ENCODE data around the gene SLC2A13. TPM values are rescaled to one million over a fixed set of nuclear protein-coding genes. Genes with fewer than 3 reads are reported as not detected.
A peak's percentile ranks its signal among the peaks of the same experiment; 100 is the strongest.
"Not testable (repeated sequence)": the region's sequence is repeated elsewhere in the genome, so short reads cannot be mapped to it uniquely, and the experiment has no call there.

SLC2A13 gene
- total RNA-seq, 1 experiment from 2014 or later: 1.7 TPM

DNA sequence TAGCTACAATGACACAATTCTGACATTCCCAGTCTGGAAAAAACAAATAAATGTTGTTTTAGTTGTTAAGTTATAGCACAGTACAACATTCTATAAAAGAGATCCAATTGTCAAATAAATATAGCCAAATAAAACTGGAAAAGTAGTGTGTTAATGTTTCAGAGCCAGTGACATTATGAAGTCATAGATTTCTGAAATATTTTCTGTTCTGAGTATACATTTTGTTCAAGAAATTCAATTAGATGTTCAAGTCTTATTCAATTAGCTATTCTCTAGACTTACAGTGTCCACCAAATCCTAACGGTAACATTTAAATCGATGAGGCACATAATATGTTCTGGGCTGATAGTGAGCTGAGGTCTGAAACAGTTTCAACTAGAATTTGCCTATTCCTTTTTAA, 290.1 kb downstream of the SLC2A13 start:
- H3K27ac Mint-ChIP-seq (ENCODE audit: low read depth, unreplicated experiment): no peak overlapping the region
- H3K27me3 Mint-ChIP-seq (ENCODE audit: insufficient read depth, unreplicated experiment): no peaks in the 10 kb centered on the region
- TF ChIP-seq CTCF (IDR thresholded peaks at IDR 0.05; ENCODE audit: unreplicated experiment): no peak
- H3K9me3 Mint-ChIP-seq (ENCODE audit: unreplicated experiment): no peaks in the 10 kb centered on the region
- no peaks in the 10 kb centered on the region for H3K36me3 Mint-ChIP-seq (ENCODE audit: insufficient read depth, unreplicated experiment)
- H3K4me3 Mint-ChIP-seq (ENCODE audit: unreplicated experiment): no peak overlapping the region
- BruUV-seq (replicated peaks): no TSS peak
- no peaks in the 10 kb centered on the region for H3K4me1 Mint-ChIP-seq (ENCODE audit: insufficient read depth, unreplicated experiment)
- CTCF ChIA-PET: no interaction called here
- intact Hi-C loops (cut with micrococcal nuclease): no loop called here
- DNase-seq (ENCODE audit: unreplicated experiment): no peak
- POLR2A ChIA-PET: no interaction called here

- ChIA-PET CTCF (interaction anchor here (0.6 to 0.7 kb wide), 3 partner anchors 11 to 635 kb away, joined by 3 read pairs; no protein-coding TSS in a partner anchor), POLR2A (no interaction called here)
- intact Hi-C loops (cut with micrococcal nuclease): no loop called here
- Mint-ChIP-seq H3K36me3 (ENCODE audit: insufficient read depth, unreplicated experiment) (no peaks in the 10 kb centered on the region), H3K27me3 (ENCODE audit: insufficient read depth, unreplicated experiment) (no peaks in the 10 kb centered on the region), H3K9me3 (ENCODE audit: unreplicated experiment) (no peaks in the 10 kb centered on the region), H3K4me3 (ENCODE audit: unreplicated experiment) (no peak overlapping the region), H3K27ac (ENCODE audit: low read depth, unreplicated experiment) (no peak overlapping the region), H3K4me1 (ENCODE audit: insufficient read depth, unreplicated experiment) (no peaks in the 10 kb centered on the region)
- no TSS peak for BruUV-seq (replicated peaks)
- DNase-seq (ENCODE audit: unreplicated experiment): no peak
- TF ChIP-seq CTCF (IDR thresholded peaks at IDR 0.05; ENCODE audit: unreplicated experiment): no peak
Observed at GRCh38 chr12:39814626-39815025, 291.3 kb downstream of the SLC2A13 start.

- CTCF ChIA-PET: interaction anchor here (0.6 to 0.7 kb wide), 2 partner anchors 10 to 636 kb away, joined by 3 read pairs; no protein-coding TSS in a partner anchor
Observed at GRCh38 chr12:39813776-39814175, 292.1 kb downstream of the SLC2A13 start.

DNA sequence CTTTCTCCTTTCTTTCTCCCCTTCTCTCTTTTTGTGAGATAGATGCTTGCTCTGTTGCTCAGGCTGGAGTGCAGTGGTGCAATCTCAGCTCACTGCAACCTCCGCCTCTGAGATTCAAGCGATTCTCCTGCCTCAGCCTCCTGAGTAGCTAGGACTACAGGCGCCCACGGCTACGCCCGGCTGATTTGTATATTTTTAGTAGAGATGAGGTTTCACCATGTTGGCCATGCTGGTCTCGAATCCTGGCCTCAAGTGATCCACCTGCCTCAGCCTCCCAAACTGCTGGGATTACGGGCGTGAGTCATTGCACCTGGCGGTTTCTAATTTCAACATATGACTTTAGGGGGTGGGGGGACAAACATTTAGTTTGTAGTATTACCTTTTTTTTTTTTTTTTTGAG, 293.4 kb downstream of the SLC2A13 start:
- POLR2A ChIA-PET: interaction anchor here (0.7 to 1.0 kb wide), 2 partner anchors 16 to 18 kb away, joined by 3 read pairs; no protein-coding TSS in a partner anchor
- H3K27ac Mint-ChIP-seq (ENCODE audit: low read depth, unreplicated experiment); H3K9me3 Mint-ChIP-seq (ENCODE audit: unreplicated experiment); H3K27me3 Mint-ChIP-seq (ENCODE audit: insufficient read depth, unreplicated experiment); CTCF ChIA-PET; DNase-seq (ENCODE audit: unreplicated experiment); H3K4me3 Mint-ChIP-seq (ENCODE audit: unreplicated experiment); intact Hi-C loops (cut with micrococcal nuclease); BruUV-seq (replicated peaks); H3K4me1 Mint-ChIP-seq (ENCODE audit: insufficient read depth, unreplicated experiment); H3K36me3 Mint-ChIP-seq (ENCODE audit: insufficient read depth, unreplicated experiment): not testable (repeated sequence)

More at GRCh38 chr12:39813776-39814175, 292.1 kb downstream of the SLC2A13 start:
- no TSS peak for BruUV-seq (replicated peaks)
- DNase-seq (ENCODE audit: unreplicated experiment): peak; percentile 76
- Mint-ChIP-seq H3K36me3 (ENCODE audit: insufficient read depth, unreplicated experiment) (no peaks in the 10 kb centered on the region), H3K9me3 (ENCODE audit: unreplicated experiment) (no peaks in the 10 kb centered on the region), H3K4me1 (ENCODE audit: insufficient read depth, unreplicated experiment) (no peaks in the 10 kb centered on the region), H3K27ac (ENCODE audit: low read depth, unreplicated experiment) (no peak overlapping the region), H3K4me3 (ENCODE audit: unreplicated experiment) (no peak overlapping the region), H3K27me3 (ENCODE audit: insufficient read depth, unreplicated experiment) (no peaks in the 10 kb centered on the region)
- no peak for TF ChIP-seq CTCF (IDR thresholded peaks at IDR 0.05; ENCODE audit: unreplicated experiment)
- intact Hi-C loops (cut with micrococcal nuclease): no loop called here
- POLR2A ChIA-PET: interaction anchor here (1.0 kb wide), 1 partner anchor 19 kb away, joined by 3 read pairs; no protein-coding TSS in a partner anchor

- Mint-ChIP-seq H3K27me3 (ENCODE audit: insufficient read depth, unreplicated experiment) (no peaks in the 10 kb centered on the region), H3K9me3 (ENCODE audit: unreplicated experiment) (no peaks in the 10 kb centered on the region), H3K27ac (ENCODE audit: low read depth, unreplicated experiment) (no peak overlapping the region), H3K4me1 (ENCODE audit: insufficient read depth, unreplicated experiment) (peaks cover 8% of the 10 kb centered on the region), H3K4me3 (ENCODE audit: unreplicated experiment) (no peak overlapping the region), H3K36me3 (ENCODE audit: insufficient read depth, unreplicated experiment) (no peaks in the 10 kb centered on the region)
- intact Hi-C loops (cut with micrococcal nuclease): no loop called here
- TF ChIP-seq CTCF (IDR thresholded peaks at IDR 0.05; ENCODE audit: unreplicated experiment): no peak
- POLR2A ChIA-PET: no interaction called here
- no TSS peak for BruUV-seq (replicated peaks)
- DNase-seq (ENCODE audit: unreplicated experiment): peak; percentile 19
- CTCF ChIA-PET: no interaction called here
Observed at GRCh38 chr12:39807043-39807442, 298.8 kb downstream of the SLC2A13 start.

All from MCF 10A (cell line).